Measurements from ENCODE around the gene MYL5. TPM values are rescaled to one million over a fixed set of nuclear protein-coding genes. Genes with fewer than 3 reads are reported as not detected.
A peak's percentile ranks its signal among the peaks of the same experiment; 100 is the strongest.

The MYL5 gene
- total RNA-seq, 1 experiment from 2014 or later = 50.5 TPM

DNA sequence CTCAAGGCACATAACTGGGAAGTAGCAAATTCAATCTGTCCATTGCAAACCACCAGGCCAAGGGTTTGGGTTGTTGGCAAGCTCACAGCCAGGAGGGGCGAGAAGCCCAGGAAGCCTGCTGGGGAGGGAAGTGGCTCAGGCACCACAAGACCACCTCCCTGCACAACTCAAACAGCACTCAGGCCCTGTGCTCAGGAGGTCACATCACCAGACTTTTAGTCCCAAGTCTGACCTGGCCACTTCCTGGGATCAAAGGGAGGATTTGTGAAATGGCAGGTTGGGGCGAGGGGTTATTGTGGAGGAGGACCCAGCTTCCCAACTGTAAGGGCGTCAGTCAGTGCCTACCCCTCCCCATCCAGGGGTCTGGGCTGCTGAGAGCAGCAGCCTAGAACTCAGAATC, 2.6 kb upstream of the MYL5 start:
- Histone ChIP-seq H3K4me2 (ENCODE audit: low read depth, low read length, poor library complexity, severe bottlenecking) (no peak overlapping the region), H3K27me3 (ENCODE audit: low read length) (no peaks in the 10 kb centered on the region), H3K9me2 (replicated peaks; ENCODE audit: insufficient read depth, low read length) (no peaks in the 10 kb centered on the region), H2AFZ (ENCODE audit: low read length) (no peak overlapping the region), H3K79me2 (ENCODE audit: low read length) (peaks cover 25% of the 10 kb centered on the region), H3K36me3 (ENCODE audit: insufficient read depth, low read length) (peaks cover 19% of the 10 kb centered on the region), H3K9me3 (ENCODE audit: low read length) (no peaks in the 10 kb centered on the region), H3K9ac (ENCODE audit: low read length) (no peak overlapping the region), H3K27ac (ENCODE audit: low read length) (no peak overlapping the region), H3K4me1 (ENCODE audit: low read length) (peaks cover 28% of the 10 kb centered on the region), H4K20me1 (ENCODE audit: insufficient read depth, low read depth, low read length) (peaks cover 6% of the 10 kb centered on the region; the same call in 1 of the 2 replicates), H3K4me3 (ENCODE audit: low read length) (no peak overlapping the region)
- DNase-seq = no peak

DNA sequence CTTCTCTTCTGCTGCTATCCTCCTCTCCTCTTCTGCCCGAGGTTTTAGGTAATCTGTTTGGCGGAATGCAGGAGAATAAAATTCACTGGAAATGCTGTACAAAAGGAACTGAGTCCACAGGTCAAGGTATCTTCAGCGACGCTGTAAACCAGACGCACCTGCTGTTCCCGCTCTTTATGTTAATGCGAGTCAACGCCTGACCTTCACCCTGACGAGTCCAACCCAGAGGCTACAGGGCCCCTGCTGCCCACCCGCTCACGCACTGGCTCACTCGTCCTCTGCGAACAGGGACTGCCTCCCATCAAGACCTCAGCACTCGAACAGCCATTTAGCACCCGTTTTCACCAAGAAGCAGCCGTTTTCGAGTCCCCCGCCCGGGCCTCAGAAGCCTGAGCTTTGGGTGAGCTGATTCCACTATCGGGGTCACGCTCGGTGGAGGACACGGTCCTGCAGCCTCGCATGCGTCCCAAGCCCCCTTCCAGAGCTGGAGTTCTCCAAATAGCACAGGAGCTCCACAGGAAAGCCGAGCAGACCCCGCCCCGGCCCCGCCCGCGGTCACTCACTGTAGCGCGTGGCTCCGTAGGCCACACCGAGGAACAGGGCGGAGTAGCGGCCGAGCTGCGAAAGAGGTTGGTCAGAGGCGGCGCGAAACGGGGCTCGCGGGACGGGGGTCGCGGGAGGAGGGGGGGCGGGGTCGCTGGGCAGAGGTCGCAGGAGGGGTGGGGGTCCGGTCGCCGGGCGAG, 822 bp upstream of the MYL5 start:
- Histone ChIP-seq H3K9me2 (replicated peaks; ENCODE audit: insufficient read depth, low read length) (no peaks in the 10 kb centered on the region), H3K79me2 (ENCODE audit: low read length) (peaks cover 25% of the 10 kb centered on the region), H3K4me2 (ENCODE audit: low read depth, low read length, poor library complexity, severe bottlenecking) (peak overlapping the region; percentile 91), H4K20me1 (ENCODE audit: insufficient read depth, low read depth, low read length) (peaks cover 6% of the 10 kb centered on the region; the same call in 1 of the 2 replicates), H3K9me3 (ENCODE audit: low read length) (no peaks in the 10 kb centered on the region), H3K27ac (ENCODE audit: low read length) (peak overlapping the region; percentile 54), H3K27me3 (ENCODE audit: low read length) (no peaks in the 10 kb centered on the region), H3K4me3 (ENCODE audit: low read length) (peak overlapping the region; percentile 96), H3K4me1 (ENCODE audit: low read length) (peaks cover 46% of the 10 kb centered on the region), H2AFZ (ENCODE audit: low read length) (no peak overlapping the region), H3K36me3 (ENCODE audit: insufficient read depth, low read length) (peaks cover 19% of the 10 kb centered on the region), H3K9ac (ENCODE audit: low read length) (peak overlapping the region; percentile 97)
- peak; percentile 48 for DNase-seq

DNA sequence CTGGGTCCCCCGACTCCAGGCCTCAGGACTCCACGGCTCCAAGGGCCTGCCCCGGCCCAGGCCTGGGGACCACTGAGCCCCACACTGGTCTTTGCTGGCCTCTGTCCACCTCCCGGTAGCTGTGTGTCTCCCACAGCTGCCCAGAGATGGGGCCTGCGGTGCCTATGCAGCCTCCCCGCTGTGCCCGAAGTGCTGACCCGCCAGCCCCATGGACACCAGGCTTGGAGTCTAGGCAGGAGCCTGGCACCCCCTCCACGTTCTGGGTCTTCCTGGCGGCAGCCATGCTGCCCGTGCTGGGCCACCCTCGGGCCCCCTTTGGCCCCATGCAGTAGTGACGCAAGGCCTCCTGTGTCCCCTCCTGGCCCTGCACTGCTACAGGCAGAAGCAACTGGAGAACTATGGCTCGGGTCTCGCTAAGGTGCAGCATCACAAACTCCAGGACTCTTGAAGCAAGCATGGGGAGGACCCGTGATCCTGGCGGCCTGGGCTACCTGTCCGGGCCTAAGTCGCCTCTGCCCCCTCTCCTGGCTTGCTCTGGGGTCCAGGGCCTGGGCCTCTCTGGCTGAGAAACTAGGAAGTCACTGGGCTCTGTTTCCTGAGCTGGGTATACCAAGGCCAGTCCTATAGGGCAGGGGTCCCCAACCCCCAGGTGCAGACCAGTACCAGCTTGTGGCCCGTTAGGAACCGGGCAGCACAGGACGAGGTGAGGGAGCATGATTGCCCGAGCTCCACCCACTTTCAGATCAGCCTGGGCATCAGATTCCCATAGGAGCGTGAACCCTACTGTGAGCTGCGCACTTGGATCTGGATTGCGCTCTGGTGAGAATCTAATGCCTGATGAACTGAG, 917 bp downstream of the MYL5 start:
- Histone ChIP-seq H2AFZ (ENCODE audit: low read length) (no peak overlapping the region), H3K27ac (ENCODE audit: low read length) (peak overlapping the region; percentile 97), H3K9me3 (ENCODE audit: low read length) (no peaks in the 10 kb centered on the region), H3K4me2 (ENCODE audit: low read depth, low read length, poor library complexity, severe bottlenecking) (peak overlapping the region; percentile 98), H3K4me1 (ENCODE audit: low read length) (peaks cover 49% of the 10 kb centered on the region), H3K4me3 (ENCODE audit: low read length) (peak overlapping the region; percentile 96), H3K9me2 (replicated peaks; ENCODE audit: insufficient read depth, low read length) (no peaks in the 10 kb centered on the region), H3K36me3 (ENCODE audit: insufficient read depth, low read length) (peaks cover 19% of the 10 kb centered on the region), H4K20me1 (ENCODE audit: insufficient read depth, low read depth, low read length) (peaks cover 11% of the 10 kb centered on the region; the same call in 1 of the 2 replicates), H3K9ac (ENCODE audit: low read length) (peak overlapping the region; percentile 97), H3K27me3 (ENCODE audit: low read length) (no peaks in the 10 kb centered on the region), H3K79me2 (ENCODE audit: low read length) (peaks cover 25% of the 10 kb centered on the region)
- peak; percentile 65 for DNase-seq

DNA sequence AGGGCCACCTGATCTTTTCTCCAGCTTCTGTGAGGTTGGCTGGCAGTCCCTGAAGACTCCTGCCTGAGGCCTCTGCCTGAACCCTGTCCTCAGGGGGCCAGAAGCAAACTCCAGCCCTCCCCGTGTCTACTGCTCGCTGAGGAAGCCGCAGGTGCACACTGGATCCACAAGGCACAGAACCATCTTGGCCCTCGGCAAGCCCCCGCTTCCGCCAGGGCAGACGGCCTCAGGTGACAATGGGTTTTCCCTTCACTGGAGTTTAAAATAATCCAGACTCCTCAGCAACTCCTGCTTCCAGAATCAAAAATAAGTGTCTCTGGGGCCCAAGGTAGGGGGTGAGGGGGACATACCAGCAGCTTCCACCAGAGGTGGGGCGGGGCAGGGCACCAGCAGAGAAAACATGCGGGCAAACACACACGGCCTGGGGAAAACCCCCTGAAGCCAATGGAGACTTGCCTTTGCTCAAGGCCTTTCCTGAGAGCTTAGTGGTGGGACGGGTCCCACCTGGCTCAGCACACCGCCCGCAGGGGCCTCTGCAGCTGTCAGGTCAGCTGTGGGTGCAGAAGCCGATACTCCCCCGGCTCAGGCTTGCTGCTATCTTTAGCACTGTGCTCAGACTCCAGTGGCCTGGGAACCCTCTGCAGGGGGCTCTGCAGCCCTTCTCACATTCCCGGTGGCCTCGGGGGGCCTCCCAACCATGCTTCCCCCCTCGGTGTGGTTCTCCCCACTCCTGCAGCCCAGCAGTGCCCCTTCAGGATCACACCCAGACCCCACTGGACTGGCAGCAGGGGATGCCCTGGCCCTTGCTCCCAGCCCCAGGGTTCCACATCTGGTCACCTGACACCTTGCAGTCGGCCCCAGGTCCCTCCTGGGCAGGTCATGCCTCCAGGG, 1.9 kb downstream of the MYL5 start:
- H3K4me2 ChIP-seq (ENCODE audit: low read depth, low read length, poor library complexity, severe bottlenecking) = peak overlapping the region; percentile 98
- no peaks in the 10 kb centered on the region for H3K27me3 ChIP-seq (ENCODE audit: low read length)
- H2AFZ ChIP-seq (ENCODE audit: low read length) = no peak overlapping the region
- H3K9ac ChIP-seq (ENCODE audit: low read length) = peak overlapping the region; percentile 97
- H3K36me3 ChIP-seq (ENCODE audit: insufficient read depth, low read length) = peaks cover 19% of the 10 kb centered on the region
- no peaks in the 10 kb centered on the region for H3K9me3 ChIP-seq (ENCODE audit: low read length)
- DNase-seq = peak; percentile 73
- peaks cover 25% of the 10 kb centered on the region for H3K79me2 ChIP-seq (ENCODE audit: low read length)
- no peaks in the 10 kb centered on the region for H3K9me2 ChIP-seq (replicated peaks; ENCODE audit: insufficient read depth, low read length)
- H4K20me1 ChIP-seq (ENCODE audit: insufficient read depth, low read depth, low read length) = peaks cover 11% of the 10 kb centered on the region; the same call in 1 of the 2 replicates
- peaks cover 53% of the 10 kb centered on the region for H3K4me1 ChIP-seq (ENCODE audit: low read length)
- H3K27ac ChIP-seq (ENCODE audit: low read length) = peak overlapping the region; percentile 97
- H3K4me3 ChIP-seq (ENCODE audit: low read length) = peak overlapping the region; percentile 96; the same call in 1 of the 2 replicates

DNA sequence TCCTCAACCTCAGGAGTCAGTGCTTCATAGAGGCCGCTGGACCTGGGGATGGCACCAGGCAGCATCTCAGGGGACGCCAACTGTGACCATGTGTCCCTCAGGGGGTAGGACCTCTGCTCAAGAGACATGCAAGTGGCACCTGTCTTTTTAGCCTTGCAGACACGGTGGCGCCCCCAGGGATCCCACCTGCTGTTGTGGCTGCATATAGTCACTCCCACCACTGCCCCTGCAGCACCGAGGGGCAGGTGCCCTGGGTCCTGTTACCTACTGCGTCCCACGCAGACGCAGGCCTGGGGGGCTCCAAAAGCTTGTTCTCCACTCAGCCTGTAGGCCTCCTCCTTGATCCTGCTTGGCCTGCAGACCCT, 2.5 kb downstream of the MYL5 start:
- Histone ChIP-seq H3K27ac (ENCODE audit: low read length) (peak overlapping the region; percentile 97), H3K9me3 (ENCODE audit: low read length) (no peaks in the 10 kb centered on the region), H3K27me3 (ENCODE audit: low read length) (no peaks in the 10 kb centered on the region), H3K36me3 (ENCODE audit: insufficient read depth, low read length) (peaks cover 15% of the 10 kb centered on the region), H3K9ac (ENCODE audit: low read length) (peak overlapping the region; percentile 97), H2AFZ (ENCODE audit: low read length) (no peak overlapping the region), H3K79me2 (ENCODE audit: low read length) (peaks cover 25% of the 10 kb centered on the region), H3K4me1 (ENCODE audit: low read length) (peaks cover 53% of the 10 kb centered on the region), H3K4me2 (ENCODE audit: low read depth, low read length, poor library complexity, severe bottlenecking) (peak overlapping the region; percentile 98), H4K20me1 (ENCODE audit: insufficient read depth, low read depth, low read length) (peaks cover 11% of the 10 kb centered on the region; the same call in 1 of the 2 replicates), H3K9me2 (replicated peaks; ENCODE audit: insufficient read depth, low read length) (no peaks in the 10 kb centered on the region), H3K4me3 (ENCODE audit: low read length) (peak overlapping the region; percentile 96; the same call in 1 of the 2 replicates)
- peak; percentile 74 for DNase-seq

DNA sequence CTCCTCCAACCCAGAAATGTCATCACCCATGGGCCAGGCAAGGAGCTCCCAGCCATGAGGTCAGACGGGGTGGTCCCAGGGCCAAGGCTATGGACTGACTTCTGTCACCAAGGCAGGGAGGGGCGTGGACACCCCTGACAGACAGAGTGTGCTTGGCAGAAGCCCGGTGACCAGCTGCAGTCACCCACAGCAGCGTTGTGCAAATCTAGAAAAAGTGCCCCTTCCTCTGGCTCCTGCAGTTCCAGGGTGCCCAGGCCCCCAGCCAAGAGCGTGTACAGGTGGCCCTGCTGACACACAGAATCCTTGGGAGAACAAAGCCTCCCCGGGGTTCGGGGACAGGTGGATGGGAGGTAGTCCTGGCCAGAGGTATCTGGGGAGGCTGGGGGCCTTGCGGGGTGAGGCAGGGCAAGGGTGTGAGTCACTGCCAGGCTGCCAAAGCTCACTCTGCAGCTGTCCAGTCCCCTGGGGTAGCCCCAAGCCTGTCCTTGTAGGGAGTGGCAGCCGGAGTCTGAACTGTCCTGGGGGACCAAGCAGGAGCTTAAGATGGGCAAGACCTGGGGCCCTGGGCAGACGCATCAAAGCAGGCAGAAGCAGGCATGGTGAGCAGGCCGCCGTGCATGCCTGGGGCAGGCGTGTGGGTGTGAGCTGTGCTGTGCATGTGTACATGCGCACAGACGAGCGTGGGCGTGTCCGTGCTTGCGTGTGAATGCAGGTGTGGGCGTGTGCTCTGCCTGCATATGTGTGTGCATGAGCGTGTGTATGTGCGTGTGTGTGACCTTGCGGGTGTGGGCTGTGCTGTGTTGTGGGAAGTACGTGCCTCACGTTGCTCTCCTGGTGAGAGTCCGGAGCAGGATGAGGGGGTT, 3.3 kb downstream of the MYL5 start:
- peaks cover 7% of the 10 kb centered on the region for H3K36me3 ChIP-seq (ENCODE audit: insufficient read depth, low read length)
- H3K4me1 ChIP-seq (ENCODE audit: low read length) = peaks cover 52% of the 10 kb centered on the region
- H3K4me2 ChIP-seq (ENCODE audit: low read depth, low read length, poor library complexity, severe bottlenecking) = peak overlapping the region; percentile 98
- peaks cover 24% of the 10 kb centered on the region for H3K79me2 ChIP-seq (ENCODE audit: low read length)
- peak overlapping the region; percentile 97 for H3K27ac ChIP-seq (ENCODE audit: low read length)
- peak; percentile 91 for DNase-seq
- peak overlapping the region; percentile 10; the same call in 1 of the 2 replicates for H3K4me3 ChIP-seq (ENCODE audit: low read length)
- H2AFZ ChIP-seq (ENCODE audit: low read length) = no peak overlapping the region
- H3K27me3 ChIP-seq (ENCODE audit: low read length) = no peaks in the 10 kb centered on the region
- H3K9me3 ChIP-seq (ENCODE audit: low read length) = no peaks in the 10 kb centered on the region
- H3K9ac ChIP-seq (ENCODE audit: low read length) = peak overlapping the region; percentile 55
- H4K20me1 ChIP-seq (ENCODE audit: insufficient read depth, low read depth, low read length) = peaks cover 11% of the 10 kb centered on the region; the same call in 1 of the 2 replicates
- no peaks in the 10 kb centered on the region for H3K9me2 ChIP-seq (replicated peaks; ENCODE audit: insufficient read depth, low read length)
